Islet precursor cell (in vitro differentiated cells): ENCODE data around the gene ST3GAL2.
A peak's percentile ranks its signal among the peaks of the same experiment; 100 is the strongest.
"Not testable (repeated sequence)": the region's sequence is repeated elsewhere in the genome, so short reads cannot be mapped to it uniquely, and the experiment has no call there.

Experiments used
- DNase-seq: peaks from one replicate; pipeline ENCODE4 v3.0.0-alpha.2; 2018

ST3GAL2 gene

DNA sequence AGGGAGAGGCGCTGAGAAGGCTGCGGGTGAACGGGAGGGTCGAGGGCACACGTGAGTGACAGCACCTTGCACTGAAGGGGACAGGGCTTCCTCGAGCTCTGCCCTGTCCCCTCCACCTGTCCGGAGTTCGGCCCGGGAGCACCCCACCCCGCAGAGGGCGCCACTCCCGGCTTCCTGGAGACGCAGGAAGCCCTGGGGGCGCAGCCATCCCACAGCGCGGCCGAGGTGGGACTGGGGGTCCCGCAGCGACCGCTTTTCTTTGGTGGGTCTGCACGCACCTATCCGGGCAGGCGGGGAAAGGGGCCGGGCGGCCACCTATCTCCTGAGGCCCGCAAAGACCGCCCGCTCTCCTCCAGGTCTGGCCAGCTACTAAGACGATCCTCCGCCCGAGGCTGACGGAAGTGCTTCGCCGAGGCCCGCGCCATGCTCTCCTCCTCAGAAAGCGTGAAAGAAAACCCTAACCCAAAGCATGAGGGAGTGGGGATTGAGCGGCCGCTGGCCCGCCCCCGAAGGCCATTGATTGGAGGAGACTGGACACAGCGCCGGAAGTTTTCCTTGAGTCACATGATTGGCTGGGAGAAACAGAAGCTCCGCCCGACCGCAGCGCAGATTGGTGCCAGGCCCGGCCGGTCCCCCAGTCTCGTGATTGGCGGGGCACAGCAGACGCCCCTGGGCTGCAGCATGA is 57.8 kb downstream of the ST3GAL2 start:
- peak; percentile 98 for DNase-seq

GRCh38 chr16:70380248-70380918 is 58.5 kb downstream of the ST3GAL2 start:
- DNase-seq, result peak; percentile 97

- no peak for DNase-seq
Measured at GRCh38 chr16:70378869-70379493, 59.9 kb downstream of the ST3GAL2 start.

DNA sequence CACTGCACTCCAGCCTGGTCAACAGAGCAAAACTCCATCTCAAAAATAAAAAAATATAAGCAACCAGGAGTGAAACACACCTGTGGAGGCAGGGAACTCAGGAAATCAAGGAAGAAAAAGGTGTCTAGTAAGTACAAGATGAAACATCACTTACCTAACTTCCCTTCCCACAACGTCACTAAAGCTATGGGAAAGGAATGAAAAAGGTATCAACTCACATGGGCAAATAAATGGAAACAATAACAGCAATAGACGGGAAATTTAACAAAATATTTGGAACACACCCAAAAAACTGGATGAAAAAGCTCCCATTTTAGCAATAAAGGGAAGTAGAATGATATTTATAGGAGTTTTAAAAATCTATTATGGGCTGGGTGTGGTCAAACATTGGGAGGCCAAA is 61.1 kb downstream of the ST3GAL2 start:
- DNase-seq, result no peak

DNA sequence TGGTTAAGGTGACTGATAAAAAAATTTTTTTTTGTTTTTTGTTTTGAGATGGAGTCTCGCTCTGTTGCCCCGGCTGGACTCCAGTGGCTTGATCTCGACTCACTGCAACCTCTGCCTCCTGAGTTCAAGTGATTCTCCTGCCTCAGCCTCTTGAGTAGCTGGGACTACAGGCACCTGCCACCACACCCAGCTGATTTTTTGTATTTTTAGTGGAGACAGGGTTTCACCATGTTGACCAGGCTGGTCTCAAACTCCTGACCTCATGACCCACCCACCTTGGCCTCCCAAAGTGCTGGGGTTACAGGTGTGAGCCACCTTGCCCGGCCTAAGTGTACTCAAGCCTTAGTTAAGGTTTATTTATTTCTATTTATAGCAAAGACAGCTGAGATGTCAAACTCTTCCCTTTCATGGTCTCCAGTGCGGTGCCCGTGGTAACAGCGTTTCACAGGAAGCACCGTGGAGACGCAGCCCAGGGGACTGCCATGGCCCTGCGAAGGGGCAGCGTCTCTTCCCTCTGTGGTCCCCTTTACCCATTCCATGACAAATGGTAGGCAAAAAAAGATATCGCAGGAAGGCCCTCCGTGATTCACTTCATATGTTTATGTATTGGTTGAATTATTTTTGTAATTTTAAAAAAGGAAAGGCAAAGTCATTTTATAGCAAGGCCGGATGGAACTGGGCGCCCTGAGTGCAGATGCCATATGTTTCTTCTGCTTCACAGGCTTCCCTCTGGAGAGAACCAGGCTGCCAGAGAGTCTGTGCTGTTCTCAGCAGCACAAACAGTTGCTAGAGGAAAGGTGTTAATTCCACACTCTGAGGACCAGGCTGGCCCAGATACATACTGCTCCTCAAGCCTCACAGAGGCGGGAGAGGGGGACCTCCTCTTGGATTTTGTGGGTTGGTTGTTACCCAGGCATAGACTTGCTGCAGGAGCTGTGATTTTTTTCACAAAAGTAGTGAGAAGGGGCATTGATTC is 63.0 kb downstream of the ST3GAL2 start:
- DNase-seq, result no peak

GRCh38 chr16:70374213-70374612 is 64.7 kb downstream of the ST3GAL2 start:
- DNase-seq, result no peak

DNA sequence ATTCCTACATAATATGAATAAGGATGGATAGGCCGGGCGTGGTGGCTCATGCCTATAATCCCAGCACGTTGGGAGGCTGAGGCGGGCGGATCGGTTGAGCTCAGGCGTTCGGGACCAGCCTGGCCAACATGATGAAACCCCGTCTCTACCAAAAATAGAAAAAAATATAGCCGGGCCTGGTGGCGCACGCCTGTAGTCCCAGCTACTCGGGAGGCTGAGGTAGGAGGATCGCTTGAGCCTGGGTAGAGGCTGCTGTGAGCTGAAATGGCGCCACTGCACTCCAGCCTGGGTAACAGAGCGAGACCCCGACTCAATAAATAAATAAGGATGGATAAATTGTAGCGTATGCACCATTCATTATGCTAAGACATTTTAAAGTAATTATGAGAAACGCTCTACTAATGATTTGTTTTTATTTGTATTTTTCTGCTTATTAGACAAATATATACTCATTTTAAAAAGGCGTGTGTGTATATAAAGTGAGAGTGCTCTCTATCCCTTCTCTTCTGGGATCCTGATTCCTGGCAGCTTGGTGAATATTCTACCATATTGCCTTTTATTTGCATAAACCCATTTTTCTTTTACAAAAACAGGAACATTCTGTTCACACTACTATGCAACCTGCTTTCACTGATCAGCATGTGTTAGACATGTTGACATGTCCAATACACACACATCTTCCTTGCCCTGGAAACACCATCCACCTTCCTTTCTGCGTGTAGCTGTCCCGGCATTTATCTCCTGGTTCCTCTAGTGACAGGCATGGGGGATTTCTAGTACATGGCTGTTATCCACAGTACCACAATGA is 65.8 kb downstream of the ST3GAL2 start:
- no peak for DNase-seq

DNA sequence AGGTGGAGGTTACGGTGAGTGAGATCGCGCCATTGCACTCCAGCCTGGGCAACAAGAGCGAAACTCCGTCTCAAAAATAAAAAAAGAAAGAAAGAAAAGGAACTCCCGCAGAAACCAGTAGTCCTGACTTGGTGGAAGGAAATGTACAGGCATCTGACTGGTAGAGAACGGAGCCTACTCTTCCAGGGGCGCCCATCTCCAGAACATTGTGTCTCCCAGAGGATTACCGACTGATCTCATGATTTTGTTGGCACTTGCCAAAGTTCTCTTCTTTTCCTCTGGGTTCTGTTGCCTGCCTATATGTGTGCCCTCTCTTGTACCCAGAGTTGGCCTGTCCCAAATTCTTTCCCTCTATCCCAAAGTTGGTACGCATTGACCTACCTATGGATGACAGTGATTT is 68.0 kb downstream of the ST3GAL2 start:
- no peak for DNase-seq

- not testable (repeated sequence) for DNase-seq
Measured at GRCh38 chr16:70370145-70370544, 68.8 kb downstream of the ST3GAL2 start.

DNA sequence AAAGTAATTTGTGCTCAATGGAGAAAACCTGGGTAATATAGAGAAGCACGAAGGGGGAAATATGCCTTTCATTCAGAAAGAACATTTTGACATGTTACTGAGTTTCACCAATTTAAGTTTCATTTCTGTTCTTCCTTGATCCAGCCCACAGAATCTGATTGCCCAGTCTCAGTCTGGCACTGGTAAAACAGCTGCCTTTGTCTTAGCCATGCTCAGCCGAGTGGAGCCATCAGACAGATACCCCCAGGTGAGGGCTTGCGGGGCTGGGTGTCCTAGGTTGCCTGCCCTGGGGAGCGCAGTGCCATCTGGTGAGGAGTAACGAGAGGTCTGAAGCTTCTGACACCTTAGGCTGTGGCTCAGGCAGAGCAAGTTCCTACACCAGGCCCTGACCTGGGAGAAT is 74.5 kb downstream of the ST3GAL2 start:
- no peak for DNase-seq

- no peak for DNase-seq
Measured at GRCh38 chr16:70359552-70359951, 79.3 kb downstream of the ST3GAL2 start.

- DNase-seq, result no peak
Measured at GRCh38 chr16:70349783-70350182, 89.1 kb downstream of the ST3GAL2 start.

DNA sequence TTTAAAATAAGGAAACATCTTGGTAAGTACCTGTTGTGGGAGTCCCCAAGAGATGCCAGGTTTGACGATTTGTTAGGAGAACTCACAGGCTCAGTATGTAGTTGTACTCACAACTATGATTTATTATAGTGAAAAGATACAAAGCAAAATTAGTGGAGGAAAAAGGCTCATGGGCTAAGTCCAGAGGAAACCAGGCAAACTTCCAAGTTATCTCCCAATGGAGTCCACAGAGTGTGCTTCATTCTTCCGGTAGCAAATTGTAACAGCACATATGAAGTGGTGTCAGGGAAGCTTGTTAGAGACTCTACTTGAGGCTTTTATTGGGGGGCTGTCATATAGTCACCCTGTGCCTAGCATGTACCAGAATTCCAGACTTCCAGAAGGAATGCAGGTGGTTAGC is 89.9 kb downstream of the ST3GAL2 start:
- no peak for DNase-seq

- DNase-seq, result no peak
Measured at GRCh38 chr16:70345840-70346239, 93.1 kb downstream of the ST3GAL2 start.

DNA sequence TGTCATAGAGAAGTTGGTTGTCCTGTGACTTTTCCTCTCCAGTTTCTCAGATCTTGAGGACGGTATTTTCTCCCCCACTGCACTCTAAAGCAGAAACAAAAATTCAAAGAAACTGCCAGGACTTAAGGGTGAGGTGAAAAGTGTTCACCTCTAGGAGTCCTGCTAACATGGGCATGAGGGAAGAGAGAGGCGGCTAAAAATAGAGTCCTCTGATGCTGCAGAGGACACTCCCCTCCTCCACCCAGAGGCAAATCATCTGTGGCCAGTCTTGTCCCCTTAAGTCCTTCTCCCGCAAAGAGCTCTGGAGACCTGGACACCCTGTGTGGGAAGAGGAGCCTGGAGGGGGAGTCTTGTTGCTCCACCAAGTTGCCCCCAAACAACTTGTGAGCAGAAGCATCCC is 96.9 kb downstream of the ST3GAL2 start:
- DNase-seq, result no peak

GRCh38 chr16:70341600-70341999 is 97.3 kb downstream of the ST3GAL2 start:
- no peak for DNase-seq

DNA sequence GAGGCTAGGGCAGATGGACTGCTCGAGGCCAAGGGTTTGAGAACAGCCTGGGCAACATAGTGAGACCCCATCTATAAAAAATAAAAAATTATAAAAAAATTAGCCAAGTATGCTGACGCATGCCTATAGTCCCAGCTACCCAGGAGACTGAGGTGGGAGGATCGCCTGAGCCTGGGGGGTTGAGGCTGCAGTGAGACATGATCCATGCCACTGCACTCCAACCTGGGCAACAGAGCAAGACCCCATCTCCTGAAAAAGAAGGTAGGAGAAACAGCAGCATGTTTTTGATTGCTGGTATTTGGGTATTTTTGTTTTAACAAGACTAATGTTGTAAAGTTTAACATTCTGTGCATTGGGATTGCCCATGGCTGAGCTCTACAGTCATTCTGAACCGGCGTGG is 101.1 kb downstream of the ST3GAL2 start:
- DNase-seq, result no peak

DNA sequence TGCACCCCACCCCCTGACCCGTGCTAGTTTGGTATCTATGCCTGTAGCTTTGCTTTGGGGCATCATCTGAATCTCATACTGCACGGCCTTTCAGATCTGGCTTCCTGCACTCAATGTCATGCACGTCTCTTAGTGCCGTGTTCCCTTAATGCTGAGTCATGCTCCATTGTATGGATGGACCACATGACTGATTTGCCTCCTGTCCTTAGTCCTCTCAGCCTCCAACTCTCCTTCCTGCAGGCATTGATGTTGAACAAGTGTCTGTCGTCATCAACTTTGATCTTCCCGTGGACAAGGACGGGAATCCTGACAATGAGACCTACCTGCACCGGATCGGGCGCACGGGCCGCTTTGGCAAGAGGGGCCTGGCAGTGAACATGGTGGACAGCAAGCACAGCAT is 106.2 kb downstream of the ST3GAL2 start:
- DNase-seq, result not testable (repeated sequence)

GRCh38 chr16:70331588-70332358 is 107.1 kb downstream of the ST3GAL2 start:
- DNase-seq, result peak; percentile 63

DNA sequence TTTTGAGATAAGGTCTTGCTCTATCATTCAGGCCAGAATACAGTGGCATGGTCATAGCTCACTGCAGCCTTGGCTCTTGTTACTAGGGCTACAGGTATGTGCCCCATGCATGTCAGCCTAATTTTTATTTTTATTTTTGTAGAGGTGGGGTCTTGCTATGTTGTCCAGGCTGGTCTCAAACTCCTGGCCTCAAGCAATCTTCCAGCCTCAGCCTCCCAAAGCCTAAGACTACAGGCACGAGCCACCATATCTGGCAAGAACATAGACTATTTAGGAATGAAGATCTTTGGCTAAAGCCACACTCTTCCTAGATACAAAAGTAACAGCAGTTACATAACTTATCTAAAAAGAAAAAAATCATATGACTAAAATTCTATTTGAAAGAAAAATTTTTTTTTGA is 107.8 kb downstream of the ST3GAL2 start:
- no peak for DNase-seq
